H1 (cell line): Measurements from ENCODE around the gene CFAP97D2. TPM values are rescaled to one million over a fixed set of nuclear protein-coding genes. Genes with fewer than 3 reads are reported as not detected.

ENCODE experiments used
- CTCF ChIA-PET: fragments of 300-600 bp; sonication (Branson Sonifier 250); formaldehyde crosslinking; loops from one replicate; lab custom pipeline; 2021; ENCODE audit not compliant: partially characterized antibody; lab: Charles Lee
- POLR2A ChIA-PET: fragments of 300-600 bp; sonication (Branson Sonifier 250); formaldehyde crosslinking; loops from one replicate; lab custom pipeline; 2021; ENCODE audit warnings: inconsistent platforms; ENCODE audit not compliant: partially characterized antibody; lab: Charles Lee
- DNase-seq, 2 experiments: peaks; one replicate each; pipeline versions ENCODE4 v3.0.0 to v3.0.0-alpha.2; 2010 to 2022; ENCODE audit warnings: low spot score in 2 of 2, low read depth in 1 of 2, mixed read lengths in 1 of 2
- FAIRE-seq: peaks from 2 replicates; lab custom pipeline; 2011; peaks lifted over from hg19 to GRCh38; lab: Jason Lieb, UNC
- H2AFZ ChIP-seq: 2 replicates; pipeline ENCODE4 v1.8.1; 2012; ENCODE audit warnings: low read length, inconsistent platforms
- H2AK5ac ChIP-seq: 2 replicates; pipeline ENCODE4 v1.6.1; 2013; ENCODE audit warnings: low read depth, low read length
- H2BK120ac ChIP-seq: replicated peaks from 2 replicates; pipeline ENCODE3; 2013; ENCODE audit warnings: low read depth, low read length, inconsistent platforms
- H2BK12ac ChIP-seq: 2 replicates; pipeline ENCODE4 v1.6.1; 2013; ENCODE audit warnings: low read depth, low read length
- H2BK15ac ChIP-seq: 2 replicates; pipeline ENCODE4 v1.6.1; 2013; ENCODE audit warnings: low read length
- H2BK20ac ChIP-seq: 2 replicates; pipeline ENCODE4 v1.6.1; 2013; ENCODE audit warnings: low read length
- H2BK5ac ChIP-seq: 2 replicates; pipeline ENCODE4 v1.6.1; 2013; ENCODE audit warnings: low read depth, low read length
- H3K14ac ChIP-seq: 2 replicates; pipeline ENCODE4 v1.6.1; 2013; ENCODE audit warnings: inconsistent platforms; ENCODE audit not compliant: insufficient read length
- H3K18ac ChIP-seq: 2 replicates; pipeline ENCODE4 v1.6.1; 2013; ENCODE audit warnings: low read length; ENCODE audit errors: extremely low read depth
- H3K23ac ChIP-seq: 2 replicates; pipeline ENCODE4 v1.6.1; 2013; ENCODE audit warnings: inconsistent platforms; ENCODE audit not compliant: insufficient read length
- H3K23me2 ChIP-seq: 2 replicates; pipeline ENCODE4 v1.6.1; 2013; ENCODE audit warnings: low read depth, low read length
- H3K27ac ChIP-seq: 2 replicates; pipeline ENCODE4 v1.6.1; 2011; ENCODE audit warnings: low read depth, low read length, inconsistent platforms
- H3K27me3 ChIP-seq, 4 experiments: replicated peaks in 1 of 4; 1 replicate in 1 of 4; 2 replicates in 3 of 4; pipeline versions ENCODE4 v1.6.1 to v1.8.1; 2011 to 2013; ENCODE audit warnings: low read length in 3 of 4, mild to moderate bottlenecking in 3 of 4, inconsistent platforms in 2 of 4, mixed read lengths in 2 of 4, moderate library complexity in 1 of 4; ENCODE audit not compliant: control insufficient read depth in 3 of 4, insufficient read depth in 3 of 4; ENCODE audit errors: extremely low read depth in 1 of 4
- H3K36me3 ChIP-seq, 4 experiments: 2 replicates each; pipeline versions ENCODE4 v1.6.1 to v1.8.1; 2011 to 2013; ENCODE audit warnings: mild to moderate bottlenecking in 4 of 4, low read length in 3 of 4, moderate library complexity in 2 of 4, control low read depth in 1 of 4, inconsistent platforms in 1 of 4; ENCODE audit not compliant: insufficient read depth in 4 of 4, control insufficient read depth in 2 of 4
- H3K4ac ChIP-seq: replicated peaks from 2 replicates; pipeline ENCODE3; 2013; ENCODE audit warnings: low read length, low read depth, mixed read lengths, inconsistent platforms; ENCODE audit not compliant: insufficient read length
- H3K4me1 ChIP-seq, 4 experiments: replicated peaks in 1 of 4; 1 replicate in 1 of 4; 2 replicates in 3 of 4; pipeline versions ENCODE4 v1.6.1 to v1.8.1; 2011 to 2013; ENCODE audit warnings: low read length in 3 of 4, inconsistent platforms in 2 of 4, mixed read lengths in 1 of 4; ENCODE audit not compliant: insufficient read depth in 4 of 4, control insufficient read depth in 3 of 4
- H3K4me2 ChIP-seq, 2 experiments: 2 replicates each; pipeline versions ENCODE4 v1.6.1 to v1.8.1; 2011 to 2013; ENCODE audit warnings: low read depth in 2 of 2, low read length in 2 of 2, control low read depth in 1 of 2, inconsistent platforms in 1 of 2, mild to moderate bottlenecking in 1 of 2; ENCODE audit not compliant: insufficient read depth in 1 of 2
- H3K4me3 ChIP-seq, 4 experiments: fragments of 200-600, 300-600 bp in 1 of 4; sonication (generic), shearing (Covaris generic), sonication (Bioruptor Twin) in 1 of 4; 2 replicates each; pipeline versions ENCODE4 v1.5.1 to v1.8.1; 2011 to 2016; ENCODE audit warnings: low read length in 4 of 4, low read depth in 3 of 4, control low read depth in 2 of 4, inconsistent platforms in 2 of 4, mild to moderate bottlenecking in 2 of 4, mixed read lengths in 1 of 4, moderate library complexity in 1 of 4; ENCODE audit not compliant: insufficient read depth in 2 of 4; ENCODE audit errors: extremely low read depth in 1 of 4
- H3K56ac ChIP-seq: replicated peaks from 2 replicates; pipeline ENCODE3; 2013; ENCODE audit warnings: low read depth, mild to moderate bottlenecking, mixed read lengths, low read length, inconsistent platforms; ENCODE audit not compliant: insufficient read length
- H3K79me1 ChIP-seq: 2 replicates; pipeline ENCODE4 v1.6.1; 2013; ENCODE audit warnings: low read depth, low read length, control low read depth
- H3K79me2 ChIP-seq, 2 experiments: 2 replicates each; pipeline versions ENCODE4 v1.6.1 to v1.8.1; 2012 to 2013; ENCODE audit warnings: low read length in 2 of 2, mild to moderate bottlenecking in 2 of 2, inconsistent platforms in 1 of 2; ENCODE audit not compliant: insufficient read depth in 2 of 2, control insufficient read depth in 1 of 2
- H3K9ac ChIP-seq, 4 experiments: replicated peaks in 1 of 4; 1 replicate in 1 of 4; 2 replicates in 3 of 4; pipeline versions ENCODE4 v1.6.1 to v1.8.1; 2011 to 2013; ENCODE audit warnings: low read depth in 3 of 4, low read length in 3 of 4, control low read depth in 2 of 4, mild to moderate bottlenecking in 2 of 4, moderate library complexity in 2 of 4, inconsistent platforms in 1 of 4; ENCODE audit errors: extremely low read depth in 1 of 4
- H3K9me3 ChIP-seq, 2 experiments: 2 replicates each; pipeline versions ENCODE4 v1.6.1 to v1.8.1; 2012 to 2013; ENCODE audit warnings: mild to moderate bottlenecking in 2 of 2, moderate library complexity in 2 of 2, control low read depth in 1 of 2, inconsistent platforms in 1 of 2, low read depth in 1 of 2, low read length in 1 of 2, mixed read lengths in 1 of 2; ENCODE audit not compliant: insufficient read depth in 2 of 2
- H4K20me1 ChIP-seq, 2 experiments: replicated peaks in 1 of 2; 2 replicates each; pipeline versions ENCODE3 to v1.8.1; 2011 to 2013; ENCODE audit warnings: inconsistent platforms in 2 of 2, low read length in 2 of 2, mild to moderate bottlenecking in 1 of 2; ENCODE audit not compliant: insufficient read depth in 2 of 2, control insufficient read depth in 1 of 2
- H4K5ac ChIP-seq: 2 replicates; pipeline ENCODE4 v1.6.1; 2013; ENCODE audit warnings: low read length, low read depth, mixed read lengths, inconsistent platforms; ENCODE audit not compliant: insufficient read length
- H4K8ac ChIP-seq: 2 replicates; pipeline ENCODE4 v1.8.0; 2013; ENCODE audit warnings: mild to moderate bottlenecking, moderate library complexity, low read length, inconsistent platforms; ENCODE audit not compliant: insufficient read depth; ENCODE audit errors: extremely low read depth
- H4K91ac ChIP-seq: replicated peaks from 2 replicates; pipeline ENCODE3; 2013; ENCODE audit warnings: low read length, mixed read lengths, inconsistent platforms; ENCODE audit not compliant: insufficient read length
- EP300 ChIP-seq, 2 experiments: IDR thresholded peaks; 1 replicate in 1 of 2; 2 replicates in 1 of 2; pipeline ENCODE4 v1.6.1; 2011 to 2012; ENCODE audit warnings: low read depth in 2 of 2, low read length in 2 of 2, mild to moderate bottlenecking in 2 of 2, borderline replicate concordance in 1 of 2, inconsistent platforms in 1 of 2, moderate library complexity in 1 of 2
- NRF1 ChIP-seq: IDR thresholded peaks from 2 replicates; pipeline ENCODE4 v1.6.1; 2011; ENCODE audit warnings: mild to moderate bottlenecking, low read depth, low read length, improper control_type of control experiment
- WGBS, 2 experiments: shearing (Covaris generic) in 1 of 2; methylation state at CpG; one replicate each; pipeline versions ENCODE4 v1.1.6 to v1.1.7; 2013 to 2015; ENCODE audit warnings: low lambda C conversion rate in 2 of 2, mixed read lengths in 2 of 2, inconsistent platforms in 1 of 2, low coverage in 1 of 2, missing lambda C conversion rate in 1 of 2; ENCODE audit not compliant: insufficient replicate concordance in 2 of 2, insufficient coverage in 1 of 2, insufficient read length in 1 of 2; ENCODE audit errors: extremely low coverage in 1 of 2, missing lambda C conversion rate in 1 of 2; 5-methylcytosine and 5-hydroxymethylcytosine counted together
- polyA plus RNA-seq, 7 experiments: library from polyadenylated mRNA; depleted of rRNA in 3 of 7; stranded (reverse) in 5 of 7; unstranded in 2 of 7; fragments of >200 nt in 5 of 7; fragments of 200-250 nt in 2 of 7; gene quantifications; 1 replicate in 5 of 7; 2 replicates in 1 of 7; 4 replicates in 1 of 7; pipeline versions ENCODE4 v1.2.1 to v1.2.3, GENCODE V29; 2011 to 2013; ENCODE audit warnings: missing spikeins in 2 of 7, mixed read lengths in 2 of 7
- total RNA-seq: library from RNA; stranded (reverse); fragmentation: NEBNext Ultra II Directional; extraction: Animal tissue kit (Norgen Biotek cat#: 25700); gene quantifications from 2 replicates; pipeline ENCODE4 v1.2.1, GENCODE V29; 2021
- TF ChIP-seq, protein P1 (sequence below): IDR thresholded peaks from 2 replicates; pipeline ENCODE4 v1.6.1; 2012; ENCODE audit warnings: inconsistent platforms

Gene CFAP97D2
- total and polyA plus RNA-seq, 2 of the 8 experiments (the other 6 are each of a cell fraction or from before 2014, with no cell fraction given), result not detected

- Histone ChIP-seq H3K56ac (no peak overlapping the region), H4K5ac (no peak overlapping the region), H3K9ac (no peak overlapping the region), H3K18ac (no peak overlapping the region), H3K4me2 (no peak overlapping the region; a peak in 1 of 4 replicates), H4K91ac (no peak overlapping the region), H4K20me1 (peaks cover 2 to 6% of the 10 kb centered on the region in 2 experiments), H3K9me3 (no peaks in the 10 kb centered on the region), H3K79me1 (no peaks in the 10 kb centered on the region), H3K27ac (no peak overlapping the region), H2BK20ac (no peak overlapping the region), H4K8ac (no peak overlapping the region), H3K79me2 (no peaks in the 10 kb centered on the region; a peak in 1 of 4 replicates), H2BK5ac (no peak overlapping the region), H2BK12ac (no peak overlapping the region), H3K23me2 (no peaks in the 10 kb centered on the region), H3K27me3 (no peaks in the 10 kb centered on the region), H3K4me1 (peaks cover 0 to 8% (median 2%) of the 10 kb centered on the region in 4 experiments; a peak in 2 of 7 replicates), H3K14ac (no peak overlapping the region), H2BK120ac (no peak overlapping the region), H3K4ac (no peak overlapping the region), H2AK5ac (no peak overlapping the region), H3K36me3 (peaks cover 22 to 82% (median 48%) of the 10 kb centered on the region in 4 experiments), H3K23ac (no peak overlapping the region), H2AFZ (no peak overlapping the region), H3K4me3 (peak overlapping the region in 1 of 4 experiments; percentile 2; a peak in 1 of 8 replicates), H2BK15ac (no peak overlapping the region)
- FAIRE-seq, result no peak
- ChIA-PET CTCF (interaction anchor here (1.1 kb wide), 2 partner anchors 19 to 84 kb away, joined by 3 to 4 read pairs; no protein-coding TSS in a partner anchor), POLR2A (interaction anchor here (0.9 to 7.5 kb wide), 9 partner anchors 7 to 30 kb away, joined by 3 to 44 read pairs (median 10); partner anchors contain the start of genes CDC16 and UPF3A)
- WGBS, 2 experiments, result 87% methylated on average over 1 of the region's 1 CpG; no CpG with 5 or more reads in 1 of the 2 experiments
- no peak for DNase-seq
- no peak for TF ChIP-seq EP300 (IDR thresholded peaks at IDR 0.05; ENCODE audit: borderline replicate concordance in 1 of 2, low read depth in 2 of 2, low read length in 2 of 2)
- TF ChIP-seq, protein P1, sequence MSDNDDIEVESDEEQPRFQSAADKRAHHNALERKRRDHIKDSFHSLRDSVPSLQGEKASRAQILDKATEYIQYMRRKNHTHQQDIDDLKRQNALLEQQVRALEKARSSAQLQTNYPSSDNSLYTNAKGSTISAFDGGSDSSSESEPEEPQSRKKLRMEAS, result no peak
- no peak for TF ChIP-seq NRF1
Observed at GRCh38 chr13:114256547-114256946, 77.5 kb downstream of the CFAP97D2 start.
